ENCODE data around the gene LTBP2.

GRCh38 chr14:74543771-74544438 lies 68.1 kb downstream of the LTBP2 start:
- TF ChIP-seq SUZ12 (IDR thresholded peaks at IDR 0.05; ENCODE audit: low read depth, low read length) (no peak), MTF1 (CRISPR knock-in tag; IDR thresholded peaks at IDR 0.05) (no peak), TCF7L2 (IDR thresholded peaks at IDR 0.05; ENCODE audit: low read depth, low read length) (no peak), NFE2L1 (CRISPR knock-in tag; IDR thresholded peaks at IDR 0.05; ENCODE audit: borderline replicate concordance) (no peak), POLR2A (IDR thresholded peaks at IDR 0.05; ENCODE audit: insufficient read depth in 1 of 2, low read depth in 2 of 2, low read length in 2 of 2) (no peak), ATF3 (CRISPR knock-in tag; IDR thresholded peaks at IDR 0.05) (no peak), ELF4 (CRISPR knock-in tag; IDR thresholded peaks at IDR 0.05; ENCODE audit: borderline replicate concordance) (no peak), TAF1 (CRISPR knock-in tag; IDR thresholded peaks at IDR 0.05) (no peak), CTCF (CRISPR knock-in tag; IDR thresholded peaks at IDR 0.05) (no peak), REST (IDR thresholded peaks at IDR 0.05; ENCODE audit: borderline replicate concordance in 1 of 2, low read depth in 1 of 2, low read length in 2 of 2) (no peak), POLR2AphosphoS5 (IDR thresholded peaks at IDR 0.05; ENCODE audit: low read depth, low read length) (no peak), KDM5A (IDR thresholded peaks at IDR 0.05; ENCODE audit: borderline replicate concordance, low read length) (no peak), CREB1 (IDR thresholded peaks at IDR 0.05) (no peak), CREB1 (CRISPR knock-in tag; IDR thresholded peaks at IDR 0.05) (no peak), MBD4 (IDR thresholded peaks at IDR 0.05; ENCODE audit: borderline replicate concordance, low read length) (no peak)

All from HepG2 (cell line).